Measurements from ENCODE around the gene GLCCI1.
"Not testable (repeated sequence)": the region's sequence is repeated elsewhere in the genome, so short reads cannot be mapped to it uniquely, and the experiment has no call there.

Gene GLCCI1

DNA sequence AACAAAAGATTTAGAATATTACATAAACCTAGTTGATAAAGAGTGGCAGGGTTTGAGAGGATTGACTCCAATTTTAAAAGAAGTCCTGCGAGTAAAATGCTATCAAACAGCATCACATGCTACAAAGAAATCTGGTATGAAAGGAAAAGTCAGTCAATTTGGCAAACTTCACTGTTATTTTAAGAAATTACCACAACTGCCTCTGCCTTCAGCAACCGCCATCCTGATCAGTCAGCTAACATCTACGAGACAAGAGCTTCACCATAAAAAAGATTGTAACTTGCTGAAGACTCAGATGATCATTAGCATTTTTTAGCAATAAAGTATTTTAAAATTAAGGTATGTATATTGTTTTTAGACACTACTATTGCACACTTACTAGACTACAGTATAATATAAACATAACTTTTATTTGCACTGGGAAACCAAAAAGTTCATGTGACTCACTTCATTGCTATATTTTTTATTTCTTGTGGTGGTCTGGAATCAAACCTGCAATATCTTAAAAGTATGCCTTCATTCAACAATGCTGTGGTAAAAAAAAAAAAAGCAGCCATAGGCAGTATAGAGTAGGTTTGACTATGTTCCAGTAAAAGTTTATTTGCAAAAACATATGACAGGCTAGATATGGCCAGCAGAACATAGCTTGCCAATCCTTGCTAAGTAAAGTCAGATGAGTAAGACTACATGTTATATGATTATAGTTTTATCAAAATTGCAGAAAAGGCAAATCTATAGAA is 74.4 kb downstream of the GLCCI1 start:
- no peak overlapping the region for H3K4me2 ChIP-seq (ENCODE audit: low read length)
- H3K23ac ChIP-seq (ENCODE audit: low read length): no peak overlapping the region
- no peak overlapping the region for H2BK120ac ChIP-seq (ENCODE audit: insufficient read depth, low read length, poor library complexity)
- no peaks in the 10 kb centered on the region for H3K27me3 ChIP-seq (ENCODE audit: insufficient read depth, low read length)
- no peak overlapping the region for H3K4ac ChIP-seq (ENCODE audit: low read depth, low read length)
- H2BK5ac ChIP-seq (ENCODE audit: low read depth, low read length, poor library complexity): no peak overlapping the region
- no peaks in the 10 kb centered on the region for H3K79me2 ChIP-seq (ENCODE audit: control insufficient read depth, insufficient read depth, low read length, poor library complexity)
- no peak overlapping the region for H4K91ac ChIP-seq (ENCODE audit: low read depth, low read length)
- no peak overlapping the region for H2AFZ ChIP-seq (ENCODE audit: insufficient read depth, low read length, poor library complexity)
- no peak for DNase-seq
- H3K9me3 ChIP-seq (ENCODE audit: insufficient read depth, low read depth, low read length): no peaks in the 10 kb centered on the region
- no peak overlapping the region for H3K18ac ChIP-seq (ENCODE audit: low read length)
- no peak overlapping the region for H3K4me3 ChIP-seq (ENCODE audit: low read depth, low read length)
- H2BK12ac ChIP-seq (ENCODE audit: low read length): no peak overlapping the region
- no peak overlapping the region for H3K14ac ChIP-seq (ENCODE audit: low read length)
- H3K36me3 ChIP-seq (ENCODE audit: control insufficient read depth in 1 of 2, insufficient read depth in 2 of 2, low read length in 2 of 2): peaks cover 1 to 4% of the 10 kb centered on the region in 2 experiments
- no peak overlapping the region for H4K12ac ChIP-seq (ENCODE audit: low read depth, low read length)
- no peak overlapping the region for H4K8ac ChIP-seq (ENCODE audit: low read depth, low read length)
- H3K79me1 ChIP-seq (ENCODE audit: low read length): no peaks in the 10 kb centered on the region
- no CpG with 5 or more reads among the region's 3 CpGs for WGBS (ENCODE audit: extremely low coverage, insufficient coverage, insufficient read length)
- no peak overlapping the region for H3K9ac ChIP-seq (ENCODE audit: low read length)
- no peak overlapping the region for H3K27ac ChIP-seq (ENCODE audit: low read depth, low read length)
- no peaks in the 10 kb centered on the region for H3K4me1 ChIP-seq (ENCODE audit: control insufficient read depth in 1 of 2, insufficient read depth in 2 of 2, low read length in 2 of 2)
- H2AK5ac ChIP-seq (ENCODE audit: low read length): no peak overlapping the region

DNA sequence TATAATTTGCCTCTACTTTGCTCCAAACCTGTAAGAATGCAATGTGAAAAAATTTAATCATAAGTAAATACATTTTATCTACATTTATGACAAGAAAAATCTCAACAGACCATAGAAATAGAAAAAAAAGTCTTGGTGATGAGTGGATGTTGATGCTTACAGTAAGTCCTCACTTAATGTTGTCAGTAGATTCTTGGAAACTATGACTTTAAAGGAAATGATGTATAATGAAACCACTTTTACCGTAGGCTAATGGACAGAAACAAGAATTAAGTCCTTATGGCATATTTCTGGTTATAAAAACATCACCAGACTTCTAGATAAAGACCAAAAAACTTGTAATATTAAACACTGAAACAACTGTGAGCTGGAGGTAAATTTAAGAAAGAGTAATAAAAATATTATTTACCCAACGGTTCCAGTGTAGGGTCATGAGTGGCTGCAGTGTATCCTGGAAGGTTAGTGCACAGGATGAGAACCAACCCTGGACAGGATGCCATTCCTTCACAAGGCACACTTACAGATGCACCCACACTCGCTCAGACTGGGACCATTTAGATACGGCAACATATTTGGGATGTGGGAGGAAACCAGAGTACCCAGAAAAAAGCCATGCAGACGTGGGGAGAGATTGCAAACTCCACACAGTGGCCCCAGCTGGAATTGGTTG is 76.3 kb downstream of the GLCCI1 start:
- Histone ChIP-seq H3K4ac (ENCODE audit: low read depth, low read length) (no peak overlapping the region), H2BK5ac (ENCODE audit: low read depth, low read length, poor library complexity) (no peak overlapping the region), H3K79me1 (ENCODE audit: low read length) (no peaks in the 10 kb centered on the region), H3K79me2 (ENCODE audit: control insufficient read depth, insufficient read depth, low read length, poor library complexity) (no peaks in the 10 kb centered on the region), H2BK120ac (ENCODE audit: insufficient read depth, low read length, poor library complexity) (no peak overlapping the region), H3K18ac (ENCODE audit: low read length) (no peak overlapping the region), H3K27ac (ENCODE audit: low read depth, low read length) (no peak overlapping the region), H3K9me3 (ENCODE audit: insufficient read depth, low read depth, low read length) (no peaks in the 10 kb centered on the region), H3K9ac (ENCODE audit: low read length) (no peak overlapping the region), H4K8ac (ENCODE audit: low read depth, low read length) (no peak overlapping the region), H2BK12ac (ENCODE audit: low read length) (no peak overlapping the region), H3K23ac (ENCODE audit: low read length) (no peak overlapping the region), H3K4me2 (ENCODE audit: low read length) (no peak overlapping the region), H3K4me1 (ENCODE audit: control insufficient read depth in 1 of 2, insufficient read depth in 2 of 2, low read length in 2 of 2) (no peaks in the 10 kb centered on the region), H4K12ac (ENCODE audit: low read depth, low read length) (no peak overlapping the region), H3K14ac (ENCODE audit: low read length) (no peak overlapping the region), H2AFZ (ENCODE audit: insufficient read depth, low read length, poor library complexity) (no peak overlapping the region), H2AK5ac (ENCODE audit: low read length) (no peak overlapping the region), H4K91ac (ENCODE audit: low read depth, low read length) (no peak overlapping the region), H3K4me3 (ENCODE audit: low read depth, low read length) (no peak overlapping the region), H3K27me3 (ENCODE audit: insufficient read depth, low read length) (no peaks in the 10 kb centered on the region), H3K36me3 (ENCODE audit: control insufficient read depth in 1 of 2, insufficient read depth in 2 of 2, low read length in 2 of 2) (peaks cover 1 to 4% of the 10 kb centered on the region in 2 experiments)
- no peak for DNase-seq
- no CpG with 5 or more reads among the region's 5 CpGs for whole genome bisulfite sequencing (ENCODE audit: extremely low coverage, insufficient coverage, insufficient read length)

DNA sequence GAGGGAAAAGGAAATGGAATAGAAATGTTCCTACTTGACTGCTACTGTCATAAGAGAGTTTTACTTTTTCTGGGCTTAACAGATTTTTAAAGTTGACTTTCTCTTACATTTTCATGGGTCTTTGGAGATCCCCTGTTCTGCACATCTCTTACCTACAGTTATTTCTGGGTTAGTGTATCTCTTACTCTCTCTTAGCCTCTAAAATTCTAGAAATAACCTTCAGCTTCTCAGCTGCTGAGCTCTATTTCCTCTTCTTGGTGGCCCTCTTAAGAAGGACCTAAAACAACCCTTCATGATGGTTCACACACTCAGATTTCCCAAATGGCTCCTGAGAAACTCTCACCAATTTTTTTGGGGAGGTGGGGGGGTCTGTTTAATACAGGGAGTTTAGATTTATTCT is 79.5 kb downstream of the GLCCI1 start:
- not testable (repeated sequence) for H3K9me3 ChIP-seq (ENCODE audit: insufficient read depth, low read depth, low read length); H3K4ac ChIP-seq (ENCODE audit: low read depth, low read length); H4K8ac ChIP-seq (ENCODE audit: low read depth, low read length); H2AK5ac ChIP-seq (ENCODE audit: low read length); H4K91ac ChIP-seq (ENCODE audit: low read depth, low read length); H2BK5ac ChIP-seq (ENCODE audit: low read depth, low read length, poor library complexity); H2BK120ac ChIP-seq (ENCODE audit: insufficient read depth, low read length, poor library complexity); H3K18ac ChIP-seq (ENCODE audit: low read length); H3K27me3 ChIP-seq (ENCODE audit: insufficient read depth, low read length); H3K23ac ChIP-seq (ENCODE audit: low read length); H3K4me1 ChIP-seq (ENCODE audit: control insufficient read depth in 1 of 2, insufficient read depth in 2 of 2, low read length in 2 of 2); DNase-seq; H2AFZ ChIP-seq (ENCODE audit: insufficient read depth, low read length, poor library complexity); H3K4me3 ChIP-seq (ENCODE audit: low read depth, low read length); H3K14ac ChIP-seq (ENCODE audit: low read length); H3K4me2 ChIP-seq (ENCODE audit: low read length); H3K79me2 ChIP-seq (ENCODE audit: control insufficient read depth, insufficient read depth, low read length, poor library complexity); H4K12ac ChIP-seq (ENCODE audit: low read depth, low read length); H3K79me1 ChIP-seq (ENCODE audit: low read length); H2BK12ac ChIP-seq (ENCODE audit: low read length); H3K27ac ChIP-seq (ENCODE audit: low read depth, low read length); H3K36me3 ChIP-seq (ENCODE audit: control insufficient read depth in 1 of 2, insufficient read depth in 2 of 2, low read length in 2 of 2); H3K9ac ChIP-seq (ENCODE audit: low read length)

DNA sequence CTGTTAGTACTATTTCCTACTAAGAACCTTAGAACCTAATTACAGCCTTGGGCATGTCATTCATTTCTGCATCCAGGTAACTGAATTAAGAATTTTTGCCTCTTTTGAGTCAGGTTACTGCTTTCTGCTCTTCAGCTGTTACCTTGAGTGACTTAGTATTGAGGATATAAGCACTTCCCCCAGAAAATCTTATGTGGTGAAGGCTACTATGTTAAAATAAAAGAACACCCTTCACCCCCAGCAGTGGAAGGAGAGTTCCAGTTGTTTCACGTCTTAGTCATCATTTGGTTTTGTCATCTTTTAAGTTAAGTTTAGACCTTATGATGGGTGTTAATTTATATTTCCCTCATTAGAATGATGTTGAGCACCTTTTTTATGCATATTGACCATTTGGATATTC is 82.8 kb downstream of the GLCCI1 start:
- Histone ChIP-seq H4K8ac (ENCODE audit: low read depth, low read length) (no peak overlapping the region), H4K12ac (ENCODE audit: low read depth, low read length) (no peak overlapping the region), H3K36me3 (ENCODE audit: control insufficient read depth in 1 of 2, insufficient read depth in 2 of 2, low read length in 2 of 2) (peaks cover 0 to 5% of the 10 kb centered on the region in 2 experiments), H2BK5ac (ENCODE audit: low read depth, low read length, poor library complexity) (no peak overlapping the region), H2AFZ (ENCODE audit: insufficient read depth, low read length, poor library complexity) (no peak overlapping the region), H3K14ac (ENCODE audit: low read length) (no peak overlapping the region), H3K9me3 (ENCODE audit: insufficient read depth, low read depth, low read length) (no peaks in the 10 kb centered on the region), H2AK5ac (ENCODE audit: low read length) (no peak overlapping the region), H2BK12ac (ENCODE audit: low read length) (no peak overlapping the region), H3K79me1 (ENCODE audit: low read length) (no peaks in the 10 kb centered on the region), H3K23ac (ENCODE audit: low read length) (no peak overlapping the region), H3K4me2 (ENCODE audit: low read length) (no peak overlapping the region), H3K79me2 (ENCODE audit: control insufficient read depth, insufficient read depth, low read length, poor library complexity) (no peaks in the 10 kb centered on the region), H3K4me1 (ENCODE audit: control insufficient read depth in 1 of 2, insufficient read depth in 2 of 2, low read length in 2 of 2) (no peaks in the 10 kb centered on the region), H3K9ac (ENCODE audit: low read length) (no peak overlapping the region), H2BK120ac (ENCODE audit: insufficient read depth, low read length, poor library complexity) (no peak overlapping the region), H3K18ac (ENCODE audit: low read length) (no peak overlapping the region), H3K27ac (ENCODE audit: low read depth, low read length) (no peak overlapping the region), H3K4me3 (ENCODE audit: low read depth, low read length) (no peak overlapping the region), H4K91ac (ENCODE audit: low read depth, low read length) (no peak overlapping the region), H3K4ac (ENCODE audit: low read depth, low read length) (no peak overlapping the region), H3K27me3 (ENCODE audit: insufficient read depth, low read length) (no peaks in the 10 kb centered on the region)
- DNase-seq: no peak
- no CpG with 5 or more reads among the region's 1 CpG for WGBS (ENCODE audit: extremely low coverage, insufficient coverage, insufficient read length)

All from trophoblast cell (in vitro differentiated cells and primary cell).